ENCODE results near the gene OR51Q1.
A peak's percentile ranks its signal among the peaks of the same experiment; 100 is the strongest.

OR51Q1 gene, protein sequence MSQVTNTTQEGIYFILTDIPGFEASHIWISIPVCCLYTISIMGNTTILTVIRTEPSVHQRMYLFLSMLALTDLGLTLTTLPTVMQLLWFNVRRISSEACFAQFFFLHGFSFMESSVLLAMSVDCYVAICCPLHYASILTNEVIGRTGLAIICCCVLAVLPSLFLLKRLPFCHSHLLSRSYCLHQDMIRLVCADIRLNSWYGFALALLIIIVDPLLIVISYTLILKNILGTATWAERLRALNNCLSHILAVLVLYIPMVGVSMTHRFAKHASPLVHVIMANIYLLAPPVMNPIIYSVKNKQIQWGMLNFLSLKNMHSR

DNA sequence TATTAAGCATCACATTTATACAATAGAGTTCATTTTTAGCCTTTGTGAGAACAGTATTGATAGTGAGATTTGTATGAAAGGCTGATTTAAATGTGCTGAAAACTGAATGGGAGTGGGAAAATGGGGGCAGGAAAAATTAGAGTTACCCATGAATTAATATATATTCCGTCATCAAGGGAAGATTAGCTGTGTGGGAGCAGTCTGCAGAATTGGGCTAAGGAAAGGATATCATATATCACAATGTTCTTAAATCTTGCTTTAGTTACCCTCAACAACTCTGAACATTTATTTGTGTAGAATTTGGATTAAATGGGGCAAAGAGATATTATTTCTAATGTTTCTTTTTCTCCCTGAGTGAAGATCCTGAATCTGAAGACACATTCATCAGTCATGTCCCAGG, at the start of gene OR51Q1:
OR51Q1 (plus strand) TSS at position 301 of the 400 bp plus-strand sequence; CDS start at position 391, 90 bp downstream.
- FAIRE-seq: no peak

DNA sequence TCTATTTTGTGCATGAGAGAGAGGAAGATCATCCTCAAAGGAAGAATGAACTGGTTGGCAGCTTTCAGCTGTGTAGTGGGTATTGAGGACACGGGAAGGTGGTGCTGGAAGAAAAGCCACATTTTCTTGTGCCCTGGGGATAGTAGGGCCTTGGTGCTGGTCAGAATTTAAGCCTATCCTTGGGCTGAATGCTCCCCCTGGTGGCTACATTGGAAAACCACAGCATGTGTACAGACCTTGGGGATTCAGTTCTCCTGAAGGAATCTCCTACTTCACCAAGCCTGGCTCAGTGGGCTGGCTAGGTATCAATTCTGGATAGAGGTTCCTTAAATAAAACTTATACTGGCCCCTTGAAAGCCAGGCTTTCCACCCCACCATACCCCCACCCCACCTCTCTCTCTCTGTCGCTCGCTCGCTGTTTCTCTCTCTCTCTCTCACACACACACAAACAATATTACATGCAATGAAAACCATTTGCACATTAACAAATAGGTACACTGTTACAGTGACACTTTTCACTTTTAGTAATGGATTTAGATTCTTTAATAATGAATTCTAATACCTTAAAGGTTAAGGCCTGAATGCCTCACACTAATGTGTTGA, 41.1 kb upstream of the OR51Q1 start:
- FAIRE-seq: peak; percentile 9

GRCh38 chr11:5383576-5383975, 38.3 kb upstream of the OR51Q1 start, which contains the start of gene OR51M1:
TSS of gene OR51M1 (plus strand) at chr11:5383812. CDS start at chr11:5389399, 5,587 bp downstream.
- FAIRE-seq: no peak

DNA sequence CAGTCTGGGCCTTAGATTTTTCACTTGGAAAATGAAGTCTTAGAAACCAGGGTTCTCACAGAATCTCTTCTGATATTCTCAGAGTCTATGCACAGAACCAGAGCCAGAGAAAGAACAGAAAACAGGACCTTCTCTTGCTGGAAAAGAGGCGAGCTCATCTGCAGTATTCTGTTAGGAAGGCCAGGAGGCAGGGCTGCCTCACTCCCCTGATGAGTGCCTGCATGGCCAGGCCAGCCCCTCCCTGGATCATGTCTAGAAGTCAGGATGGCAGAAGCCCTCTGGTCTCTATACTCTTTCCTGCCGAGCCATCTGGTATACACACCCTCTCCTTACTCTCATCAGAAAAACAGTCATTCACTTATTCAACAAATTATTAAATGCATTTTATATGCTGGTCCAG, 37.6 kb upstream of the OR51Q1 start:
- no peak for FAIRE-seq

- no peak for FAIRE-seq
Measured at GRCh38 chr11:5390210-5390609, 31.7 kb upstream of the OR51Q1 start.

DNA sequence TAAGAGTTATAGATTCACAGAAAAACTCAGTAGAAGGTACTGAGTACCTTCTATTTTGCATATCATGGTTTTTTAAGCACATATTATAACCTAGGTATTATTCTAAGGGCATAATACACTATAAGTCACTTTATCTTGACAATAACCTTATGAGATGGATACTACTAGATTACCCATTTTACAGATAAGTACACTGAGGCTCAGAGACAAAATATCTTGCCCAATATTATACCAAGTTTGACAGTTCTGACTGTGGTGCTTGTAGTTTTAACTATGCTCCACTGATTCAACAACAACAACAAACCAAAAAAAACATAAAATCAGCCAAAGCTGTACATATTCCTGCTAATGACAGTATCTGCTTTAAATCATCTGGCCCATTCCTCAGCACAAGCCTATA, 27.8 kb upstream of the OR51Q1 start:
- FAIRE-seq: no peak

GRCh38 chr11:5398936-5399335, 23.0 kb upstream of the OR51Q1 start:
- no peak for FAIRE-seq

DNA sequence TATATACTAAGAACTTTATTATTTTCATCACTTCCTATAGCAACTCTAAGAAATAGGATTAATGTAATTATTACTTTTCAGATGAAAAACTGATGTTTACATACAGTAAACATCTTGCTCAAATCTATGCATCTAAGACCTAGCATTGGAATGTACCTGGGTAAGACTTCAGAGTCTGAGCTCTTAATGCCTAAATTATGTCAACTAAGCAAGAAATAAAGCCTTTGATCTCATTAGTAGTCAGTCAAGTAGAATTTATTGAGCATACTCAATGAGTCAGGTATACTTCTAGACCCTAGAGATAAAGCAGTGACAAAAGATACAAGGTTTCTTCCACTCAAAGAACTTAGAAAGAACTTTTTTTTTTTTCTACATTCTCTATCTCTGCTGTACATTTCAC, 16.7 kb upstream of the OR51Q1 start:
- no peak for FAIRE-seq

GRCh38 chr11:5420993-5421392, 918 bp upstream of the OR51Q1 start:
- FAIRE-seq: no peak

- no peak for FAIRE-seq
Measured at GRCh38 chr11:5423131-5423530, 1.2 kb downstream of the OR51Q1 start.

DNA sequence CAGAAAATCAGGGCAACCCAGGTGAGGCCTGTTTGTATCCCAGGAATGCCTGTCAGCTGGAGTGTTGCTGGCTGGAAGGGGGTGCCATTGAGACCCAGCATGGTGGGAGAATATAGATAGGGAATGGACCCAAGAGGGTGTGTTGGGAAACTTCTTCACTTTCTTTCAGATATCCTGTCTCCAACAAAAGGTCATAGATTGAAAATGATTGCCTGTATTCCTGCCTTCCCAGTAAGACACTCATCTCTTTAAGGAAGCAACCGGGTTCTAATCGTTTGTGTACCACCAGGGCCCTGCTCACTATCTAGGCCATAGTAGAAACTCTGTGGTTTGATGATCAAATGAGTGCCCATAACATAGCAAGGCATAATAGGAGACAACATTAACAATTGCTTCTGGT, 19.5 kb downstream of the OR51Q1 start, which contains the start of gene OR51I1:
OR51I1 (minus strand) TSS at position 101 of the 400 bp plus-strand sequence; CDS start at position 101, 0 bp downstream.
- no peak for FAIRE-seq

- FAIRE-seq: no peak
Measured at GRCh38 chr11:5443835-5444393, 22.0 kb downstream of the OR51Q1 start.

GRCh38 chr11:5449023-5449422, 27.1 kb downstream of the OR51Q1 start, which contains the start of gene OR51I2:
TSS of gene OR51I2 (plus strand) at chr11:5449323. CDS start at chr11:5453489, 4,166 bp downstream.
- no peak for FAIRE-seq

DNA sequence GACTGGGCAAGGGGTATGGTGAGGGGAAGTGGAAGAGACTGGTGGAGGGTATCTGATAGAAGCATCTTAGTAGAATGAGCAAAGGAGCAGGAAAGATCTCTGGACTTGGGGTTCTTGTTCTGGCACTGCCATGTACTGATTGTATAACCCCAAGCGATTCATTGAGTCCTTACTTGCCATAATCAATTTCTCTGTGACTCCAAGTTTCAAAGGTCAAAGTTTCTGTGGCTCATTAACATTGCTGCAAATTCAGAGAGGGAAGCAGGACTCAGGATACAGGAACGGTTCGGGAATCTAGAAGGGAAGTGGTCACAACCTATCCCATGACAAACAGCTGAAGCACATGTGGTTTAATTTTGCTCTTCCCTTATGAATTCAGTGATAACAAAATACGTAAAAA, 27.5 kb downstream of the OR51Q1 start:
- no peak for FAIRE-seq

DNA sequence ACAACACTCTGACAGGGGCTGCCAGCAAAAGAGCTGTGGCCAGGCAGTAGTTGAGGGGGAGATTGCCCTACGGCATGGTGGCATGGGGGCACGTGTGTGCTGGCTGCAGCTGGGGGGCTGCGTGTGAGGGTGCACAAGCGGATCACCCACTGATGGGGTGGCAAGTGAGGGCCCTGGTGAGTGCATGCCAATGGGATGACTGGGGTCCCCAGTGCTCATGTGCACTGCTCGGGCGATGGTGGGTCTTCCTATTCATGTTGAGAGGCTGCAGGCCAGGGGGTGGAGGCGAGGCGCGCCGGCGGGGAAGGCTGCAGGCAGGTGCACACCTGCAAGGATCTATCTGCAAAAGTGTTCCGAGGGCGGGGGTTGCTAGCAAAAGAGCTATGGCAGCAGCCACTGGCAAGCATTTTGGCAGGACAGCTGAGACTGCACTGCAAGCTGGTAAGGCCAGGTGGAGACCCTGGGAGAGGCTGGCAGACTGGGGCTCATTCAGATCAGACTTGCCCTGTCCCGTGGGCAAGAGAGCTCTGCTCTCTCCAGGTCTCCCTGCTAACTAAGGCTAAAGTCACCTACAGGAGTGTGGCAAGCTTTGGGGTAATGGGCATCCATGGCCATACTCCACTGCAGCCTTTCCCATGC, 39.2 kb downstream of the OR51Q1 start:
- no peak for FAIRE-seq

GRCh38 chr11:5467527-5467926, 45.6 kb downstream of the OR51Q1 start:
- FAIRE-seq: no peak

All from TTC549 (cell line).